ENCODE data around the gene MSL3.

GRCh38 chrX:11751261-11751660 lies 6.8 kb upstream of the MSL3 start:
- TF ChIP-seq MAX (IDR thresholded peaks at IDR 0.05) (no peak), EZH2 (IDR thresholded peaks at IDR 0.05; ENCODE audit: low read depth, low read length, severe bottlenecking) (no peak), SIN3A (conservative IDR thresholded peaks at IDR 0.05 in 1 of 2, IDR thresholded peaks at IDR 0.05 in 1 of 2; ENCODE audit: low read depth in 1 of 2, low read length in 2 of 2) (no peak), CTCF (IDR thresholded peaks at IDR 0.05; ENCODE audit: control extremely low read depth in 1 of 3, insufficient read depth in 1 of 3, low read depth in 1 of 3, low read length in 3 of 3) (no peak), GABPA (IDR thresholded peaks at IDR 0.05; ENCODE audit: borderline replicate concordance, insufficient read depth, low read length) (no peak), POLR2AphosphoS5 (IDR thresholded peaks at IDR 0.05; ENCODE audit: low read depth, low read length) (no peak), EP300 (IDR thresholded peaks at IDR 0.05; ENCODE audit: borderline replicate concordance in 1 of 2, low read depth in 2 of 2, low read length in 2 of 2) (no peak), RAD21 (IDR thresholded peaks at IDR 0.05 in 1 of 2, conservative IDR thresholded peaks at IDR 0.05 in 1 of 2; ENCODE audit: low read depth in 2 of 2, low read length in 2 of 2) (no peak), FOSL1 (IDR thresholded peaks at IDR 0.05; ENCODE audit: insufficient read depth, low read depth, low read length) (no peak), TAF1 (IDR thresholded peaks at IDR 0.05; ENCODE audit: low read depth, low read length) (no peak), TEAD4 (IDR thresholded peaks at IDR 0.05; ENCODE audit: low read depth, low read length) (no peak), CREB1 (IDR thresholded peaks at IDR 0.05) (no peak), RNF2 (IDR thresholded peaks at IDR 0.05; ENCODE audit: borderline replicate concordance, low read depth, low read length, missing control alignments, poor library complexity, severe bottlenecking) (no peak), CHD7 (IDR thresholded peaks at IDR 0.05; ENCODE audit: insufficient replicate concordance, low read length) (no peak)

All from H1 (cell line).